SK-N-SH treated with all-trans-retinoic acid at 6 μM for 48 hours (cell line): ENCODE results near the gene CPPED1.

ENCODE experiments used
- SNAI2 ChIP-seq: fragments of 250-450 bp; sonication (Bioruptor Pico); IDR thresholded peaks from 2 replicates; pipeline ENCODE4 v1.5.0; 2020; ENCODE audit warnings: mild to moderate bottlenecking, moderate library complexity
- ZFP3 ChIP-seq: fragments of 250-450 bp; sonication (Bioruptor Pico); IDR thresholded peaks from 2 replicates; pipeline ENCODE4 v1.5.0; 2020; ENCODE audit warnings: mild to moderate bottlenecking, moderate library complexity
- ZNF70 ChIP-seq: fragments of 450-650 bp; formaldehyde crosslinking; IDR thresholded peaks from 2 replicates; pipeline ENCODE4 v1.5.0; 2020; ENCODE audit warnings: mild to moderate bottlenecking, moderate library complexity

- TF ChIP-seq ZFP3: no peak
- no peak for TF ChIP-seq ZNF70 (CRISPR knock-in tag)
- no peak for TF ChIP-seq SNAI2 (CRISPR knock-in tag)
Observed at GRCh38 chr16:12620150-12620549, 183.5 kb downstream of the CPPED1 start.
